ENCODE measurements around the gene KREMEN1. TPM values are rescaled to one million over a fixed set of nuclear protein-coding genes. Genes with fewer than 3 reads are reported as not detected.

KREMEN1 gene
- total and polyA plus RNA-seq, 9 of the 15 experiments (the other 6 are each of a cell fraction or from before 2014, with no cell fraction given) = 0.69 to 11.5 (median 4.3) TPM

DNA sequence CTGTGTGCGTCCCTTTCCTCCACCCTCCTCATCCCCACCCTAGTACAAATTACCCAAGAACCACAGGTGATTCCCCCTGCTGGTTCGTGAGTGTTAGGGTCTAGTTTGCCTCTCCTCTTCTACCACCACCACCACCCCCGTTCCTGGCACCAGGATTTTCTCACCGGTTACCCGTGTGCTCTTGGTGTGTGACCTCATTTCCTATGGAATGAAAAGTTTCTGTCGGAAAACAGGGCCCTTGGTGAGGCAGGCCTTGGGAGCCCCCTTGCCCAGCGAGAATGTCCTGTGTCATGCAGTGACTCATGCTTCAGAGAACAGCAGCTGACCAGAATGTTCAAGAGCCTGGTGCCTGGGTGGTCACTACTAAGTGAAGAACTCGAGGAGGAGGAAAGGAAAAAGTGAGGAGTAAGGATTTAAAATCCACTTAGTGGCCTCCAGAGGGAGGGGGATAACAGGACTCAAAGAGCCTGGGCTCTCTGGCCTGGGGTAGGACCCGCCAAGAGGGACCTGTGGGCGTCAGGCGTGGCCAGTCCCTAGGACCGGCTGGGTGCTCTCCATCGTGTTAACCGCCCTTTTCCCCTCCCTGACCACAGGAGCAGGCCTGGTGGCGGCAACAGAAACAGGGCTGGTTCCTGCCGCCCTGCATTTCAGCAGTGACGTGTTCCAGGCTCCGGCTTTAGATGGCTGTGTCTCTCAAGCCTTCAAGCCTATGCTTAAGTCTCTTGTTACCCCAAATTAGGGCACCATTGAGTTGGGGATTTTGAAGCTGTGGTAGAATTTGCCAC lies 41.4 kb upstream of the KREMEN1 start:
- ChIA-PET CTCF (ENCODE audit: low intra/inter-chr PET ratio) (no interaction called here), POLR2A (interaction anchor here (0.6 to 1.1 kb wide), 4 partner anchors 12 to 121 kb away, joined by 3 read pairs; no protein-coding TSS in a partner anchor)
- intact Hi-C loops (cut with micrococcal nuclease) (no loop called here), in situ Hi-C loops (cut with MboI) (no loop called here)
- Histone ChIP-seq H3K9ac (ENCODE audit: insufficient read depth in 1 of 2, low read depth in 2 of 2, low read length in 2 of 2) (peak overlapping the region; percentile 70 to 79), H3K36me3 (ENCODE audit: control insufficient read depth, insufficient read depth, low read length) (no peaks in the 10 kb centered on the region), H3K27me3 (ENCODE audit: control insufficient read depth in 2 of 2, insufficient read depth in 2 of 2, low read length in 2 of 2) (no peaks in the 10 kb centered on the region), H4K20me1 (replicated peaks; ENCODE audit: control insufficient read depth, insufficient read depth, low read length) (no peaks in the 10 kb centered on the region), H3K4me2 (ENCODE audit: insufficient read depth, low read length) (peak overlapping the region; percentile 72), H3K4me3 (peak overlapping the region; percentile 33; the same call in 1 of the 2 replicates), H3K4me1 (replicated peaks in 1 of 2; ENCODE audit: control insufficient read depth in 2 of 2, insufficient read depth in 2 of 2, low read length in 2 of 2) (peaks cover 25 to 37% of the 10 kb centered on the region in 2 experiments), H2AFZ (ENCODE audit: low read depth, low read length) (peak overlapping the region; percentile 76), H3K9me3 (replicated peaks; ENCODE audit: control insufficient read depth, insufficient read depth, low read depth, low read length) (no peaks in the 10 kb centered on the region), H3K9me1 (ENCODE audit: control insufficient read depth, insufficient read depth, low read length) (no peaks in the 10 kb centered on the region), H3K79me2 (ENCODE audit: control insufficient read depth, insufficient read depth, low read length) (no peaks in the 10 kb centered on the region; the same call in 1 of the 3 replicates), H3K27ac (ENCODE audit: extremely low read depth, low read depth, low read length) (peak overlapping the region; percentile 89)
- 20% methylated on average over 16 of the region's 18 CpGs for WGBS (ENCODE audit: insufficient coverage, low coverage, missing lambda C conversion rate)
- DNase-seq (ENCODE audit: extremely low read depth in 1 of 4, low spot score in 3 of 4) (peak; percentile 52 to 79 (median 58)), FAIRE-seq (peak; percentile 93), ATAC-seq (peak; percentile 87)
- BruUV-seq (replicated peaks) = no TSS peak
- TF ChIP-seq, protein P1, sequence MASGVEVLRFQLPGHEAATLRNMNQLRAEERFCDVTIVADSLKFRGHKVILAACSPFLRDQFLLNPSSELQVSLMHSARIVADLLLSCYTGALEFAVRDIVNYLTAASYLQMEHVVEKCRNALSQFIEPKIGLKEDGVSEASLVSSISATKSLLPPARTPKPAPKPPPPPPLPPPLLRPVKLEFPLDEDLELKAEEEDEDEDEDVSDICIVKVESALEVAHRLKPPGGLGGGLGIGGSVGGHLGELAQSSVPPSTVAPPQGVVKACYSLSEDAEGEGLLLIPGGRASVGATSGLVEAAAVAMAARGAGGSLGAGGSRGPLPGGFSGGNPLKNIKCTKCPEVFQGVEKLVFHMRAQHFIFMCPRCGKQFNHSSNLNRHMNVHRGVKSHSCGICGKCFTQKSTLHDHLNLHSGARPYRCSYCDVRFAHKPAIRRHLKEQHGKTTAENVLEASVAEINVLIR (CRISPR knock-in tag; IDR thresholded peaks at IDR 0.05) = no peak
- TF ChIP-seq RNF2 (IDR thresholded peaks at IDR 0.05) (no peak), NCOA4 (IDR thresholded peaks at IDR 0.05; ENCODE audit: partially characterized antibody) (no peak), CBX3 (IDR thresholded peaks at IDR 0.05; ENCODE audit: borderline replicate concordance in 1 of 2, low read length in 2 of 2) (no peak), BRD9 (IDR thresholded peaks at IDR 0.05; ENCODE audit: low read depth, partially characterized antibody) (peak; percentile 74), HNRNPH1 (optimal IDR thresholded peaks at IDR 0.05; ENCODE audit: low read depth, low read length) (no peak), CCNT2 (IDR thresholded peaks at IDR 0.05; ENCODE audit: borderline replicate concordance, extremely low read depth, insufficient read length, low read depth, low read length) (no peak), TBP (optimal IDR thresholded peaks at IDR 0.05; ENCODE audit: low read depth, low read length) (no peak), NONO (IDR thresholded peaks at IDR 0.05; ENCODE audit: low read depth in 2 of 2, low read length in 1 of 2) (no peak), ZFP36 (IDR thresholded peaks at IDR 0.05; ENCODE audit: low read depth, low read length, partially characterized antibody) (no peak), POLR2AphosphoS2 (IDR thresholded peaks at IDR 0.05; ENCODE audit: low read length) (no peak), EWSR1 (IDR thresholded peaks at IDR 0.05; ENCODE audit: borderline replicate concordance, low read depth, partially characterized antibody) (no peak), ETV1 (tag; conservative IDR thresholded peaks at IDR 0.05; ENCODE audit: low read depth) (no peak), MTA3 (IDR thresholded peaks at IDR 0.05; ENCODE audit: borderline replicate concordance) (0 out of 2 replicates have a peak, but pooled peaks have one; percentile 47), SMARCA4 (IDR thresholded peaks at IDR 0.05) (peak; percentile 80), FOS (IDR thresholded peaks at IDR 0.05; ENCODE audit: extremely low read depth, insufficient read length) (peak; percentile 29), NRF1 (conservative IDR thresholded peaks at IDR 0.05 in 1 of 2, IDR thresholded peaks at IDR 0.05 in 1 of 2) (0 out of 4 replicates have a peak, but pooled peaks of 1 of the 2 experiments have one; percentile 8)
- TF ChIP-seq, protein P2, sequence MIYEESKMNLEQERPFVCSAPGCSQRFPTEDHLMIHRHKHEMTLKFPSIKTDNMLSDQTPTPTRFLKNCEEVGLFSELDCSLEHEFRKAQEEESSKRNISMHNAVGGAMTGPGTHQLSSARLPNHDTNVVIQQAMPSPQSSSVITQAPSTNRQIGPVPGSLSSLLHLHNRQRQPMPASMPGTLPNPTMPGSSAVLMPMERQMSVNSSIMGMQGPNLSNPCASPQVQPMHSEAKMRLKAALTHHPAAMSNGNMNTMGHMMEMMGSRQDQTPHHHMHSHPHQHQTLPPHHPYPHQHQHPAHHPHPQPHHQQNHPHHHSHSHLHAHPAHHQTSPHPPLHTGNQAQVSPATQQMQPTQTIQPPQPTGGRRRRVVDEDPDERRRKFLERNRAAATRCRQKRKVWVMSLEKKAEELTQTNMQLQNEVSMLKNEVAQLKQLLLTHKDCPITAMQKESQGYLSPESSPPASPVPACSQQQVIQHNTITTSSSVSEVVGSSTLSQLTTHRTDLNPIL (CRISPR knock-in tag; IDR thresholded peaks at IDR 0.05) = no peak
- TF ChIP-seq, protein P3, sequence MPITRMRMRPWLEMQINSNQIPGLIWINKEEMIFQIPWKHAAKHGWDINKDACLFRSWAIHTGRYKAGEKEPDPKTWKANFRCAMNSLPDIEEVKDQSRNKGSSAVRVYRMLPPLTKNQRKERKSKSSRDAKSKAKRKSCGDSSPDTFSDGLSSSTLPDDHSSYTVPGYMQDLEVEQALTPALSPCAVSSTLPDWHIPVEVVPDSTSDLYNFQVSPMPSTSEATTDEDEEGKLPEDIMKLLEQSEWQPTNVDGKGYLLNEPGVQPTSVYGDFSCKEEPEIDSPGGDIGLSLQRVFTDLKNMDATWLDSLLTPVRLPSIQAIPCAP (CRISPR knock-in tag; IDR thresholded peaks at IDR 0.05; ENCODE audit: borderline replicate concordance) = no peak
